Lung microvascular endothelial cell (primary cell): ENCODE data around the gene RIPOR2. TPM values are rescaled to one million over a fixed set of nuclear protein-coding genes. Genes with fewer than 3 reads are reported as not detected.
"Not testable (repeated sequence)": the region's sequence is repeated elsewhere in the genome, so short reads cannot be mapped to it uniquely, and the experiment has no call there.

Source experiments
- DNase-seq, 2 donors: peaks; one replicate each; pipeline versions ENCODE4 v3.0.0 to v3.0.0-alpha.2; 2010; ENCODE audit warnings: low read depth in 2 of 2
- total RNA-seq: library from RNA; depleted of rRNA; stranded (reverse); fragments of >200 nt; gene quantifications from 2 replicates; pipeline ENCODE4 v1.2.1, GENCODE V29; 2014

Gene RIPOR2
- total RNA-seq, 1 donor from 2014 or later: under 0.01 TPM

DNA sequence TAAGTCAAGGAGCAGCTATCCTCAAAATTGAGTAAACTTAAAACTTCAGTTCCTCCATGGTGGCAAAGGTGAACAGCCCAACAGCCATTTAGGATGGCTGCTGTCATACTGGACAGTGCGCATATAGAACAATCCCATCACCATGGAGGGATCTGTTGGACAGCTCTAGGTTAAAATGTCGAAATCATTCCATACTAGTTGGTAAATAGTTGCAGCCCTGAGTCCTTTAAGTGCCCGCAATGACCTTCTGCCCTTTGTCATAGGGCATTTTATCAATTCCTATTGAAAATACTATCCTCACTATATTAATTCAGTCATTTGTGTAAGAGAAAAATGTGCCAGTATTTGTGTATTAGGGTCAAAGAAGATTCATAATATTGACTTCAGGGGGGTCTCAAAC is 128.2 kb downstream of the RIPOR2 start:
- DNase-seq: no peak

DNA sequence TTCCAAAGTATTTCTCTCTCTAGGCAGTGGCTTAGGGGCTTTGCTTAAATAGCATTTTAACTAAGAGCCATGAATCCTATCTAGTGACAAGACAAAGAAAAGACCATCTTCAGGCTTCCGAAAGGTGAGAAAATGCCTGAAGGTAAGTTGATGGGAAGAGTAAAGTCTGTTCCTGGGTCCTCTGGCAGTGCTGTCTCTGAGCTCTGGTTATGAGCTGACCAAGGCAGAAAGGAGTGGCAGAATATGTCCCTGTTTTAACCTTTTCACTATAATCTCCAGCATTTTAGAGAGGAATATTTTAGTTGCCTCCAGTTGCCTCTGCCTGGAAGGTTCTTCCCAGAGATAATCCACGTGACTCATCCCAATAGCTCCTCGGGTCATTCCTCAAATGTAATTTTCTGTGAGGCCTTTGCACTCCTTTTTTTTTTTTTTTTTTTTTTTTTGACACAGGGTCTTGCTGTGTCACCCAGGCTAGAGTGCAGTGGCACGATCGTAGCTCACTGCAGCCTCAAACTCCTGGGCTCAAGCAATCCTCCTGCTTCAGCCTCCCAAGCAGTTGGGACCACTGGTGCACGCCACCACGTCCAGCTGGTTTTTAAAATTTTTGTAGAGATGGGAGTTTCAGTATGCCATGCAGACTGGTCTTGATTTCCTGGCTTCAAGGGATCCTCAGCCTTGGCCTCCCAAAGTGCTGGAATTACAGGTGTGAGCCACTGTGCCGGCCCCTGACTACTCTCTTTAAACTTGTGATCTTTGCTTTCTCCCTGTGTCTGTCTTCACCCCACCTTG is 133.3 kb downstream of the RIPOR2 start:
- DNase-seq: no peak

DNA sequence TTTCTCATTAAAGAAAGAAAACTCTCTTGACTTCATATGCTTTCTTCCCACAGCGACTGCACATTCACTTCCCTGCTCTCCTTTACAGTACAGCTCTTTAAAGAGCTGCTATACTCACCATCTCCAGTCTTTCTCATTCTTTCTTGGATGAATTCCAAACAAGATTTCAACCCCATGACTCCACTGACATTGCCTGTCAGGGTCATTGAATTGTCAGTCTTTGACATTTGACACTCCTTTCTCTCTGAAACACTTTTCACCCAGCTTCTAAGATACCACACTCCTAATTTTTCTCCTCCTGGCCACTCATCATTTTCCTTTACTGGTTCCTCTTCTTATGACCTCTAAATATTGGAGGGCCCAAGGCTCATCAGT is 136.2 kb downstream of the RIPOR2 start:
- DNase-seq: no peak

DNA sequence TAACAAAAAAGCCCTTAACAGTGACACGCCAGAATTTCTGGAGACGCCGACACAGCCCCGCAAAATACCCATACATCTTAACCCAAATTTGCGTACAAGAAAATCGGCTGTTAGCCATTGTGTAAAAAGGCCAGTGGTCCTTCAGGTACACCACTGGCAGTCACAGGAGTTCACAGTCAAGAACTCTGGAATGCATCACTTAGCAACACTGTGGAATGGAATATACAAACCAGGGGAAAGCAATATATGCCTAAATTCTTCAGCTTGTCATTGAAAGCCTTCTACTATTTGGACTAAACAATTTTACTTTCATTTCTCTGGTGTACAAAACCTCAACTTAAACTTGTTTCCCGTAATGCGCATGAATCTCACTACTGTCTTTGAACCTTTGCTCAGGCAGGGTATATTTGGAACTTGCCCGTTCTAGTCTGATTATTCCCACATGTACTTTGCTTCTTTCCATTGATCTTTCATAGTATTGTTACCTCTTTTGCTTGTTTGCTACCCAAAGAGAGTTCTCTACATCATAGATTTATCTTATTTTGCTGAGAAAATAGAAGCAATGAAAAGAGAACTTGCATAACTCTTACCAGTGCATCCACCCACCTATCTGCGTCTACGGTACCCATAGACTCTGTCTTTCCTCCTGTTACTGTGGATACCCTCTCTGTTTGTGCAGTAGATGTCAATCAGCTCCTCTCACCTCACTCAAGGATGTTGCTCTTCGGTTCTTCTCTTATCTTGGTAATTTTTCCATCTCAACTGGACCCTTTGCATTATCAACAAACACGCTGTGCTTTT is 136.8 kb downstream of the RIPOR2 start, which contains the start of gene ARMH2:
ARMH2 (minus strand) TSS at position 178 of the 801 bp plus-strand sequence; CDS start at position 118, 60 bp downstream.
- DNase-seq: no peak

DNA sequence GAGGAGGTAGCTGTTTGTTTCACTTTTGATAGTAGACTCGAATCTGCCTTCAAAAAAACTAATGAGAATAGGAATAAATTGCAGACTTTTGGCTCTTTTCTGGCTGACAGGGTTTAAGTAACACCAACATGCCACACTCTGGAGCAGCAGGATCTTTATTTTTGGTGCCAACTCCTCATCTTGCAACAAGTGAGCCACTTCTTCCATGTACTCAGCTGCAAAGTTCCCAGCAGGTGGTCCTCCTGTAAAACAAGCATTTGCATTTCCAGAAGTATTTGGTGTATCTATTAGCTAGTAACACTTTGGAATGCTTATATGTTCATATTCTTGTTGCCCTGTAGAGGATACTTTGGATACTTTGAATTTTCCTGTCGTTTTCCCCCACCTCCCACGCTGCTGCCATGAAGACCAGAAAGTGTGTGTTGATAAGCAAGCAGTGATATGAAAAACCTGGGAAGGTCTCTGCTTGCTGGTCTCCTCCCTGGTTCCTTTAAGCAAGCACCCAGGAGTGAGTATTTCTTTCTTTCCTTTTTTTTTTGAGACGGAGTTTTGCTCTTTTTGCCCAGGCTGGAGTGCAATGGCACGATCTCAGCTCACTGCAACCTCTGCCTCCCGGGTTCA is 138.1 kb downstream of the RIPOR2 start:
- no peak for DNase-seq

DNA sequence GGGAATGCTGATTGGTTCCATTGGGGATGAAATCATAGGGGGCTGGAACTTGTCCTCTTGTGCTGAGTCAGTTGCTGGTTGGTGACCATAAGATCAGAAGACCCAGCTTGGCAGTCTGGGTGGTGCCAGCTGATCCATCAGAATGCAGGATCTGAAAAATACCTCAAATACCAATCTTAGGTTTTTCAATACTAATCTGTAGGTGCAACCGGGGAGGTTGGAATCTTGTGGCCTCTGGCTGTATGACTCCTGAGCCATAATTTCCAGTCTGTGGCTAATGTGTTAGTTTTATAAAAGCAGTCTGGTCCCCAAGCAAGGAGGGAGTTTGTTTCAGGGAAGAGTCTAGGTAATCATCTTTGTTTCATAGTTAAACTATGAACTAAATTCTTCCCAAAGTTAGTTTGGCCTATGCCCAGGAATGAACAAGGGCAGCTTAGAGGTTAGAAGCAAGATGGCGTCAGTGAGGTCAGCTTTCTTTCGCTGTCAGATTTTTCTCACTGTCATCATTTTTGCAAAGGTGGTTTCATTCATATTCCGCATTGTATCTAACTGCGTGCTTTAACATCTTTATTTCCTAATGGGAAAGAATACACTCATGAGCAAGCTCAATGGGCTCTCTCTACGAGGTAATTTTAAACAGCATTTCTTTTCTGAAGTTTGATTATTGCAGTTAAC is 139.0 kb downstream of the RIPOR2 start:
- DNase-seq: no peak

DNA sequence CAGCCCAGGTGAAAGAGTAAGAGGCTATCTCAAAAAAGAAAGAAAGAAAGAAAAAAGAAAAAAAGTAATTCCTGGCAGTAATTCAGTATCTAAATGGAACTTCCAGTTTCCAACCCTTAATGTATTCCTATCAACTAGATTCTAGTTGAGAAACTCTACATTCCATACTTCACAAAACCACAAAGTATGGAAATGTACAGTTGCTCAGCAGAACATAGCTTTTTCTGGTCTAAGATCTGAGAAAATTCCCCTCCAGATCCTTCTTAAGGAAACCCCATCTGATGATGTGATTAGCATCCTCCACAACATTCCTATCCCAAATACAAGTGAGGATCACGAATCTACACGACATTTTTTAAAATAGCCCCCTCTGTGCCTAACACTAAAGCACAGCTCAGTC is 140.7 kb downstream of the RIPOR2 start:
- no peak for DNase-seq

DNA sequence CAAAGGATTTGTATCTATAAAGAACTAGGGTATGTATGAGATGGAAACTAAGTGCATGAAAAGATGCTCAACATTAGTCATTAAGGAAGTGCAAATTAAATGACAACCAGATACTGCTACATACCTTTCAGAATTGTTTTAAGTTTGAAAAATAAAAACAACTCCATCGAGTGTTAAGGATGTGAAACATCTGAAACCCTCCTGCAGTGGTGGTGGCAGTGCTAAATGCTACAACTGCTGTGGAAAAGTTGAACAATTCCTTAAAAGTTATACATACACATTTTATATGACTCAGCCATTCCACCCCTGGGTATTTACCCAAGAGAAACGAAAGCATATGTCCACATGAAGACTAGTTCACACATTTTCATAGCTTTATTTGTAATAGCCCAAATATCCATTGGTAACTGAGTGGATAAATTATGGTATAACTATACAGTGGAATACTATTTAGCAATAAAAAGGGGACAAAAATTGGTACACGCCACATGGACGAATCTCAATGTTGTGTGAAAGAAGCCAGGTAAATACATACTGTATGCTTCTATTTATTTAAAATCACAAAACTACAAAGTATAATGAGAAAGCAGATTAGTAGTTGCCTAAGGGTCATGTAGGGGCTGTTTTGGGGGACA is 147.6 kb downstream of the RIPOR2 start:
- DNase-seq: no peak

DNA sequence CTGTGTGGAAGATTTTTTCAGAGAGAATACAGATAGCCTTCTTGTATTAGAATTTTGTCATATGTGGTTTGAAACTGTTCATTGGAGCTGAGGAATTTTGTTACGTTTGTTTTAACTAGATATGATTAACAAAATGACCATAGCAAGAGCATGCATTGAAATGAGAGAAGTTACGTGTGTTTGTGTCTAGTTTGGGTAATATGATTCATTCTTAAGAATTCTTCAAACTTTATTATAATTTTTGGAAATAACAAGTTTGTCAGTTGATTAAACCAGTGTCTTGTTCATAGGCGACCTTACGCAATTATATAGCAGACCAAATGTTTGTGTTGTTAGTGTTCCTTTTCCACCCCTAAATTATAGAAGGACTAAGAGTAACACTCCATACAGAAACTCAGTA is 155.6 kb downstream of the RIPOR2 start:
- no peak for DNase-seq

DNA sequence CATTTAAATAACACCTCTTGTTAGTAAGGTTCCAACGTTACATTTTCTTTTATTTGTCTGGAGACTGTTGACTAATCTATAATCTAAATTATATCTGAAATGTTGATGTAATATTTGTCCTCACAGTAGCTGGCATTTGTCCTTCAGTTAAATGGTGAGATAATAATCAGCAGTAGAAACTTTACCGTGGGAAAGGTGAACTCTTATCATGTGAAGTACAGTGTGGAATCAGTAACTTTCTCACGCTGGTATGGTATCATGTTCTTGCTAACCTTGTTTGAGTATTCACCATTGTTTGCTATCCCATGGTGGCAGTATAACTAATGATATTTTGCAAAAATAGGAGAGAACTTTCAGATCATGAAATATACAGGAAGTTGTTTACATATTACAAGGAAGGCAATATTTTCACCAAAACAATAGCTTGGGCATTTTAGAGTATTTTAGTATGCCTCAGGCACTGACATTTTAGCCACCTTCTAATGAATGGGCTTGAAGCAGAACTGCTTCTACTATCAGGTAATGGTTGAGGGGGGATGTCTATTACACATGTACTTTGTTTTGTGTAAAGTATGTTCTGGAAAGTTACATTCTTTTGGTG is 156.2 kb downstream of the RIPOR2 start:
- DNase-seq: peak; percentile 22 to 27

DNA sequence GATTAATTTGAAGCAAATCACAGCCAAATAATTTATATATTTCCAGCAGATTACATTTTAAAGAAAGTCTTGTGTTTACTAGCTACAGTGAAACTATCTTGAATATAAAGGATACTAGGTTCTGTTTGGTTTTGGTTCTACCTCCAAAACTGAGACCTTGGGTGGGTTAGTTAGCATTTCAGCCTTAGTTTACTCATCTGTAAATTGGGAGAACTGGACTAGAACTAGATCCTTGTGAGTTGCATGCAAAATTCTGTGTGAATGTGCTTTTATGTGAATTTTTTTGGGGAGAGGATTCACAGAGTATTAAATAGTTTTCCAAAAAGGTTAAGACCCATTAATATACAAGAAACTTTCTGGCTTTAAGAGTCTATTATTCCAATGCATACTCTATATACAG is 156.9 kb downstream of the RIPOR2 start:
- DNase-seq: no peak

DNA sequence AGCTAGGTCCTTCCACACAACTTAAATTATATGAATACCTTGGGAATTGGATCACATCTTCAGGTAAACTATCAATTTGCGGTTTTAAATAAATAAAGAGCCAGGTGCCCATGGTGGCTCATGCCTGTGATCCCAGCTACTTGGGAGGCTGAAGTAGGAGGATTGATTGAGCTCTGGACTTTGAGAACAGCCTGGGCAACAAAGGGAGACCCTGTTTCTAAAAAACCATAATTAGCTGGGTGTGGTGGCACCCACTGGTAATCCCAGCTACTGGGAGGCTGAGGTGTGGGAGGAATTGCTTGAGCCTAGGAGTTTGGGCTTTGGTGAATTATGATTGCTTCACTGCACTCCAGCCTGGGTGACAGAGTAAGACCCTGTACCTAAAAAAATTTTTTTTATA is 157.6 kb downstream of the RIPOR2 start:
- DNase-seq: no peak

DNA sequence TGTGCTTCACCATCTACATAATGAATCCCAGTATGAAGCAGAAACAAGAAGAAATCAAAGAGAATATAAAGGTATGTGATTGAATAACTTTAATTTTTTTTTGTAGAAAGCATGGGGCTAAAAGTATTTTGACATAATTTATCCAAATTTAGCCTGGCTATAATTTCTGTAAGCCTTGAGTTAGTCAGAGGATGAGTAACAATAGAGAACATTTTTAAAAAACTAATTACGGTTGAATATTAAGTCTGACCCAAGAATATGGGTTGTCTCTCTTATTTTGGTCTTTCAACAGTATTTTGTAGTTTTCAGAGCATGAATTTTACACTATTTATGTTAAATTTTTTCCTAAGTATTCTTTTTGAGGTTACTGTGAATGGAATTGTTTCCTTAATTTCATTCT is 158.5 kb downstream of the RIPOR2 start:
- no peak for DNase-seq

DNA sequence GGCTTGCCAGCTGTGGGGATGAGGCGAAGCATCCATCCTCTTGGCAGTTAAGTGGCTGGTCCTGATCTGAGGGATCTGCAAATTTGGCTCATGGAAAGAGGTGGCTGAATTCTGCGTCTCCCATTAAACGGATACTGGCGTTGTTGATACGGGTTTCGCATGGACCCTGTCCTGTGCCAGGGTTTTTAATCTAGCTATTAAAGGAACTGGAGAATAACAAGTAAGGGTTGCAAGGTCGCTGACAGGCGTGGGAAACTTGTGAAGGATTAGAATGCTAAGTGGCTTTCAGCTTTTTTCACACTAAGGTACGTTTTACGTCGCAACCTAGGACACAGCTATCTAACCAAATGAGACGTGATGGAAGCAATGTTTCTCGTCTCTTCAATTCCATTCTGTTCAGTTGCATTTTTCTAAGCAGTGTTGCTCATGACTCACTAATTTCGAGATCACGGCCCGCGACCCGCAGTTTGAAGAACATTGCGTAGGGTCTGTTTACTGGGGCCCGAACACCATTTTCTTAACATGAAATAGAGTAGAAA is 160.2 kb downstream of the RIPOR2 start:
- DNase-seq: peak in 1 of 2 donors; percentile 66

DNA sequence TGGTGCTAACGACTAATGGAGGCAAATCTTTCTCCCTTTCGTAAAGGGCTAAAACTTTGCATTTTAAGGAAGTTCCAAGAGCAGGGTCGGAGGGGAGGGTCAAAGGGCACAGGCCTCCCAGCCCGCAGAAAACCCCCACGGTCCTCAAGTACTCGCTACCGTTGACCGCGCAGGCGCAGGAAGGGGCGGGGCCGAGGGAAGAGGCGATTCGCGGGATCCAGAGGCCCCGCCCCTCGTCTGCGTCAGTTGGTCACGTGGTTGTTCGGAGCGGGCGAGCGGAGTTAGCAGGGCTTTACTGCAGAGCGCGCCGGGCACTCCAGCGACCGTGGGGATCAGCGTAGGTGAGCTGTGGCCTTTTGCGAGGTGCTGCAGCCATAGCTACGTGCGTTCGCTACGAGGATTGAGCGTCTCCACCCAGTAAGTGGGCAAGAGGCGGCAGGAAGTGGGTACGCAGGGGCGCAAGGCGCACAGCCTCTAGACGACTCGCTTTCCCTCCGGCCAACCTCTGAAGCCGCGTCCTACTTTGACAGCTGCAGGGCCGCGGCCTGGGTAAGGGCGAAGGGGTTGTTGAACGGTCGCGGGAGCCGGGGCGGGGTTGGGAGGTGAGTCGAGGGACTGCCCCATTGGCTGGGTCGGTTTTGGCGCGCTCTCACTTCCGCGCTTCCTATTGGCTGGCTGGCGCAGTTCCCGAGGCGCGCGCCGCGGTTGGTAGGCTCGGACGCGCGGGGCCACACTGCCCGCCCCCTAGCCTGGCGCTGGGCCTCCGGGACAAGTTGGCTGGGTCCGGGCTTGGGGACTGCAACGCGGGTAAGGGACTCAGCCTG is 160.9 kb downstream of the RIPOR2 start, which contains the start of gene GMNN:
GMNN (plus strand) TSS at position 242 of the 824 bp plus-strand sequence. CDS start 2,310 bp downstream, outside the sequence.
- peak; percentile 94 to 95 for DNase-seq

DNA sequence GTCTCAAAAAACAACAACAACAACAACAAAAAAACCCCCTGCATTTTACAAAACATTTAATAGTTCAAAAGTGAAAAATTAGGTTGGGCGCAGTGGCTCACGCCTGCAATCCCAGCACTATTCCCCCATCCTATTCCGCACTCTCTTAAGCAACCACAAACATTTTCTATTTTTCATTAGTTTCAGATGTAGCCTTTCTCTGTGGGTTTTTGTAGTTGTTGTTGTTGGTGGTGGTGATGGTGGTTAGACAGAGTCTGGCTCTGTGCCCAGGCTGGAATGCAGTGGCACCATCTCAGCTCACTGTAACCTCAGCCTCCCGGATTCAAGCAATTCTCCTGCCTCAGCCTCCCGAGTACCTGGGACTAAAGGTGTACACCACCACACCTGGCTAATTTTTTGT is 167.4 kb downstream of the RIPOR2 start:
- no peak for DNase-seq

DNA sequence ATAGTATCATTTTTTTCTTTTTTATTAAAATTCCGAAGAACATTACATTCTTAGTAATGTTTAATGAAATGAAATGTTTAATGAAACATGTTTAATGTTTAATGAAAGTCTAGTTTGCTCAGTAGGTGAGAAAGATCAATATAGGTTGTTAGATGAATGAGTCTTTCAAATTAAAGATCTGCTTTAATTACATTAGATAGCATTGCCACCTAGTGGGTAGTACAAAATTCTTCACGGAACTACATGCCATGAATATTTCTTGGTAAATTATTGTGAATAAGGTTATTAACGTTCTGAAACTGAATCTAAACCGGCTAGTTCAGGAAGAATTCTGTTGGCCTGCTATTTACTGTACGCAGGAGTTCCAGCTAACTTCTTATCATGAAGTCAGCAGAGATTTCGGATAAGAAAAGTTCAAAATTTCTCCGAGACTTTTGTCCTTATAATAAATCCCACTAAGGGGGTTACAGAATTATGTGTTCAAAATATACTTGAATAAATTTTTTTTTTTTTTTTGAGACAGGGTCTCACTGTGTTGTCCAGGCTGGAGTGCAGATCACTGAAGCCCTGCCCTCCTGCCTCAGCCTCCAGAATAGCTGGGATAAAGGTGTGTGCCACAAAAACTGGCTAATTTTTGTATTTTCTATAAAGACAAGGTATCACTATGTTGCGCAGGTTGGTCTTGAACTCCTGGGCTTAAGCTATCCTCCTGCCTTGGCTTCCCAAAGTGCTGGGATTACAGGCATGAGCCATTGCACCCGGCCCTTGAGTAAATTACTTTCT is 168.9 kb downstream of the RIPOR2 start:
- DNase-seq: peak; percentile 47 to 53

DNA sequence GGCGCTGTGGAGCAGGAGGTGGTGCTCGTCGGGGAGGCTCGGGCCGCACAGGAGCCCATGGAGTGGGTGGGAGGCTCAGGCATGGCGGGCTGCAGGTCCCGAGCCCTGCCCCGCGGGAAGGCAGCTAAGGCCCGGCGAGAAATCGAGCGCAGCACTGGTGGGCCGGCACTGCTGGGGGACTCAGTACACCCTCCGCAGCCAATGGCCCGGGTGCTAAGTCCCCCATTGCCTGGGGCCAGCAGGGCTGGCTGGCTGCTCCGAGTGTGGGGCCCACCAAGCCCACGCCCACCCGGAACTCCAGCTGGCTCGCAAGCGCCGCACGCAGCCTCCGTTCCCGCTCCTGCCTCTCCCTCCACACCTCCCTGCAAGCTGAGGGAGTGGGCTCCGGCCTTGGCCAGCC is 169.8 kb downstream of the RIPOR2 start:
- not testable (repeated sequence) for DNase-seq
